ENCODE results near the gene LAYN.

The LAYN gene, protein sequence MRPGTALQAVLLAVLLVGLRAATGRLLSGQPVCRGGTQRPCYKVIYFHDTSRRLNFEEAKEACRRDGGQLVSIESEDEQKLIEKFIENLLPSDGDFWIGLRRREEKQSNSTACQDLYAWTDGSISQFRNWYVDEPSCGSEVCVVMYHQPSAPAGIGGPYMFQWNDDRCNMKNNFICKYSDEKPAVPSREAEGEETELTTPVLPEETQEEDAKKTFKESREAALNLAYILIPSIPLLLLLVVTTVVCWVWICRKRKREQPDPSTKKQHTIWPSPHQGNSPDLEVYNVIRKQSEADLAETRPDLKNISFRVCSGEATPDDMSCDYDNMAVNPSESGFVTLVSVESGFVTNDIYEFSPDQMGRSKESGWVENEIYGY

DNA sequence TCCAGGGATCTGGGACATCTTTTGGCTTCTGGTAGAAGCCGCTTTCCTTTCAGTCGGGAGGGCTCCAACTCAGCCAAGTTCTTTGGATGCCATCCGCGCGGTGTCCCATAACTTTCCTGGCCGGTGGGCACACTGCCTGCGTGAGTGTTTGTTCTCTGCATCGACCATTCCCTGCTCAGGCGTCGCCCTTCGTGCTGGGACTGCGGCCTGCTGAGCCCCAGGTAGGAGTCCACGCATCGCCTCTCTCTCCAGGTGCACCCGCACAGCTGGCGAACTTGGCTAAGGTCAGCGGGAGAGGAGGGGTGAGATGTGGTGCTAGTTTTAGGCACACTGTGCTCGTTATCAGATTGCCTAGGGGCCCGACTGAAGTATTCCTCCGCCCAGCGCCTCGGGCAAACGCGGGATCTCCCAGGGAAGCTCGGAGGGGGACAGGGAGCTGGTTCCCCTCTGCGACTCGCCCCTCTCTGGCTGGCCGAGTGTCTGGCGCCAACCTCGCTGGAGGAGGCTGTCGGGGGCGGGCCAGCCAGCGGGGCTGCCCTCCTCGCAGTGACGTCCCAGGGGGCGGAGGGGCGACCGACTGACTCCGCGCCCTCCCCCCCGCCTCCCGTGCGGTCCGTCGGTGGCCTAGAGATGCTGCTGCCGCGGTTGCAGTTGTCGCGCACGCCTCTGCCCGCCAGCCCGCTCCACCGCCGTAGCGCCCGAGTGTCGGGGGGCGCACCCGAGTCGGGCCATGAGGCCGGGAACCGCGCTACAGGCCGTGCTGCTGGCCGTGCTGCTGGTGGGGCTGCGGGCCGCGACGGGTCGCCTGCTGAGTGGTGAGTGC lies at the start of gene LAYN:
Gene LAYN (plus strand): TSS at position 607 of the 823 bp plus-strand sequence. CDS start 124 bp downstream, at position 731.
- peak; percentile 54 for DNase-seq

- DNase-seq = no peak
Measured at GRCh38 chr11:111494040-111494439, 46.5 kb upstream of the LAYN start.

- no peak for DNase-seq
Measured at GRCh38 chr11:111499483-111499882, 41.0 kb upstream of the LAYN start.

- no peak for DNase-seq
Measured at GRCh38 chr11:111500481-111500880, 40.0 kb upstream of the LAYN start.

DNA sequence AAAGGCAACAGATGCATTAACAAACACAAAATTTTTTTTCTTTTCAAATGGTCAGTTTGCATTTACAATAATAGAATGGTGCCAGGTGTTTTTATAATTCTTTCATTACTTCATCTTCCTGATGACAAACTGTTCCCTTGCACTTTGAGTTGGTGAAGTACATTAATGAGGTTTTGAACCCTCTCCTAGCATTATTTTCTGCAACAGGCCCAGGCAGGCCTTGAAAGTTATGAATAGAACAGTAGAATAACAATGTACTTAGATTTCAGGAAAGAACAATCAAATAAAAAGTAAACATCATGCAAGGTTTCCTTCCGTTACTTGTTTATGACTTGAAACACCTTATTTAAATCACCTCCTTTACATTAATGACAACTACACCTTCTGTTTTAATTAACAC lies 37.9 kb upstream of the LAYN start:
- no peak for DNase-seq

GRCh38 chr11:111510311-111510710 lies 30.2 kb upstream of the LAYN start:
- DNase-seq = no peak

DNA sequence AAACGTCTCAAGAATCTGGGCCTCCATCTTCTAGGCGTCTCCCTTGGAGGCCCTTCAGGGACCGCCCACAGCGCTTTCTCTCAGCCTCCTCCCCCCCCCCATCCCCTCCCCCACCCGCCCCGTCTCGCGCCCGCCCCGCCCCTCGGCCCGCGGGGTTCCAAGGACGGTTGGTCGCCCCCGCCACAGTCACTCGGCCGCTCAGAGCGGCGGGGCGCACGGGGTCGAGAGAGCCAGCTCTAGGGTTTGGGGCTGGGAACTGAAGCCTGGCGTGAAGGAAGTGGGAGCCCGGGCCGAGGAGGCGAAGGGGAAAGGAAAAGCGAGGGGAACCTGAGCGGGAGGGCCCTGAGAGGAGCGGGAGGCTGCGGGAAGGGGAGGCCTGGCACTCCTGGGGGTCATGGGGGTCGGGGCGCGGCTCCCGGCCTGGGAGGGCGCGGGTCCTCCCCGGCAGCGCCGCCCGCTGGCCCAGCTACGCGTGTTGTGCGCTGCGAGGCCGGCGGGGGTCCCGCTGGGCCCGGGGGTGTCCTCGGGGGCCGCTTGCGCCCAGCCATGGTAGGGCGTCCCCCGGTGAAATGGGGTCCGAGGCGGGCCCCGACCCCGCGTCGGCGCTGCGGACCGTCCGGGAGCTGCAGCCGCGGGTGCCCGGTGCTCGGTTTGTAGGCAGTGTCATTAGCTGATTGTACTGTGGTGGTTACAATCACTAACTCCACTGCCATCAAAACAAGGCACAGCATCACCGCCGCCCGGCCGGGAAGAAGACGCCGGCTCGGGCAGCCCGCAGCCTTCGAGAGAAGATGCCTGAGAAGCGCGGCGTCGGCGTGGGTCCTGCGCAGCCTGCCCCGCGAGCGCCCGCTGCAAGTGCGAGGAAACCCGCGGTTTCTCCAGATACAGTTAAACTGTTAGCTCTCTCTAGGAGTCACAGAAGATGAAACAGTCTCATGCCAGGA lies 28.0 kb upstream of the LAYN start, which contains the start of gene BTG4:
Gene BTG4 (minus strand): TSS at position 91 of the 944 bp plus-strand sequence. CDS start 13,610 bp downstream, outside the sequence.
- peak; percentile 25 for DNase-seq

GRCh38 chr11:111513240-111513605 lies 27.3 kb upstream of the LAYN start:
- DNase-seq = no peak

DNA sequence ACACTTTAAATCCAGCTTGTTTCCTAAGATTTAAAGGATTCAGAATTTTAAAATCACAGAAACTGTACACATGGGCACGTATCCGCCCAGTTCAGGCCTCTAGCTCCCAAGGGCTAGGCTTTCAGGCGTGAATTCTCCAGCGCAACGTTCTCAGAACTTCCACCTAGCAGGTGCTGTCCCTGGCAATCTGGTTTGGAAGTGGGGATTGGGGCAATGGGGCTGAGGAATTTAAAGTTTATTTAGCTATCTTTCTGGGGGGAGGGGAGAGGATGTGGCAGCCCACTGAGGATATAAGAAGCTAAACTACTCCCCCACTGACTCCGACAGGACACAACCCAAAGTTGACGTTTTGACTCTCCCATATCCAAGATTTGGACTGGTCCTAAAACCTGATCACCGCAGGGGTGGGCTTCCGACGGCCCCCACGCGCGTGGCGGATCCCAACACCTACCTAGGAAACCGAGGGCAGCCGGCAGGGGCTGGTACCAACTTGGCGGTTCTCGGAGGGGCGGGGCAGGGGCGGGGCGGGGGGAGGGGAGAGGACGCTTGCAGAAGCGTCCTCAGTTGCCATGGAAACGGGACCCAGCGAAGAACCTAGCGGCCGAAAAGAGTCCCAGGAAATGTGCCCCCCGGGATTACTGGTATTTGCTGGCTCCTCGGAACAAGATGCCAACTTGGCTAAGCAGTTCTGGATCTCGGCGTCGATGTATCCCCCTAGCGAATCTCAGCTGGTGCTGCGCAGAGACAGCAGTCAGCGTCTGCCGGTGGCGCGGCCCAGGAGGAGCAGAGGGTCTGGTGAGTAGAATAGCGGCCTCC lies 26.1 kb upstream of the LAYN start, which contains the start of gene HOATZ:
Gene HOATZ (plus strand): TSS at position 563 of the 816 bp plus-strand sequence. CDS start 7 bp downstream, at position 570.
- peak; percentile 38 for DNase-seq

- DNase-seq = no peak
Measured at GRCh38 chr11:111515591-111515990, 24.9 kb upstream of the LAYN start.

DNA sequence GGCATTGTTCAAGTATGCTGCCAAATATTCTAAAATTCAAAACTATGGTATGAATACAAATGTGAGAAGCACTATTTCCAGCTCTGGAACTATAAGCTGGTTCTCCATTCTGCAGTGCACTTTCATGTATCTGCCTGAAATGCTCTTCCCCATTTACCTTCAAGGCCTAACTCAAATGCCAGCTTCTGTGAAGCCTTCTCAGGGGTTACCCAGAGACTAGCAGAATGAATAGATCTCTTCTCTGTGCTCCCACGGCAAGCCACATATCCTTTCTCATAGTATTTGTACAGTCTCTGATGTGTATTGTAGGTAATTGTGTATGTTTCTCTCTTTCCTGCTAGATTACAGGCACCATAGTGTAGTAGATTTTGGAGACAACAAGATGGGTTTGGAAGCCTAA lies 21.9 kb upstream of the LAYN start:
- no peak for DNase-seq

- DNase-seq = no peak
Measured at GRCh38 chr11:111520560-111520959, 20.0 kb upstream of the LAYN start.

- DNase-seq = no peak
Measured at GRCh38 chr11:111521135-111521534, 19.4 kb upstream of the LAYN start.

GRCh38 chr11:111522426-111522825 lies 18.1 kb upstream of the LAYN start:
- DNase-seq = no peak

DNA sequence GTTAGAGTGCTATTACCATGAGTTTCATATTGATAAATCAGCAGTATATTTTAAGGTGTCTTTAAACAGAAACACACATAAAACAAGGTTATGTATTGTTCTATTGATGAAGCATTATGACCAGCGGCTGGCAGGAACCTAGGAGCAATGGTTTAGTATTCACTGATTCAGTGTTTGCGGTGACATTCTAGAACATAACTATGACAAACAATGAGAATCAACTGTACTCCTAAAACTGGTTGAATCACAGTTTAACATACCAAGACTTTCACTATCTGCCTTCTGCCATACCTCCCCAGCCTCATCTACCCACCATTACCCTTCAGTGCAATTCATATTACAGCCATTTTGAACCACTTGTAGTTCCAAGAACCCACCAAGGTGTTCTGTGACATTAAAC lies 17.2 kb upstream of the LAYN start:
- DNase-seq = no peak

- no peak for DNase-seq
Measured at GRCh38 chr11:111524056-111524455, 16.5 kb upstream of the LAYN start.

- no peak for DNase-seq
Measured at GRCh38 chr11:111525456-111525855, 15.1 kb upstream of the LAYN start.

DNA sequence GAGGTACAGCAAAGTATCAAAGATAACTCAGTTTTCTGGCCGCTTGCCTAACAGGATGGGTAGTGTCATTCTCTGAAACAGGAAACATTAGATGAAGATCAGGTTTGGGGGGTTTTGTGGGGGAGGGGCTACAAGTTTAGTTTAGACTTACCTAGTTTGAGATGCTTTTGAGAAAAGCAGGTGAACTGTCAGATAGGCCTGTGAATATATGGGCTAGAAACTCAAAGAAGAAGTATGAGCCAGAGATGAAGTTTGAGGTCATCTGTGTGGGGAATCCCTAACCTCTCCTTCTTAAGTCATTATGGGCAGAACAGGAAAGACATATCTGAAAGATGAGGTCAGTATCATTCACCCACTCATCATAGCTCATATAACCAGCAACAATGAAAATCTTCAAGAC lies 14.0 kb upstream of the LAYN start:
- no peak for DNase-seq

- DNase-seq = no peak
Measured at GRCh38 chr11:111527279-111527678, 13.2 kb upstream of the LAYN start.

DNA sequence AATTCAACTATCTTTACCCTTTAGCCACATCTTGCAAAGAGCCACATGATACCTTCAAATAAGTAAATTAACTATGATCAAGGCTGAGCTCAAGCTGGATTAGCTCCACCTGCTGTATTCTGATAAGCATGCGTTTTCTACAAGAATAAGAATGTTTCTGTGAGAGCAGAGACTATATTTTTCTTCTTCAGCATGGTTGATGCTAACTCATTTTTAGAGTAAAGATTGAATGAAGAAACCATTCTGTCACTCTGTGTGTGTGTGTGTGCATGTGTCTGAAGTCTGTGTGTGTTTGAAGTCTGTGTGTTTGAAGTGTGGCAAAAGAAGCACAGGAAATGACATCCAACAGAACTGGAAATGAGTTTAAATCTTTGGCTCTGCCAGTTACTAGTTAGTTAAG lies 12.0 kb upstream of the LAYN start:
- peak; percentile 23 for DNase-seq

- no peak for DNase-seq
Measured at GRCh38 chr11:111530091-111530490, 10.4 kb upstream of the LAYN start.

DNA sequence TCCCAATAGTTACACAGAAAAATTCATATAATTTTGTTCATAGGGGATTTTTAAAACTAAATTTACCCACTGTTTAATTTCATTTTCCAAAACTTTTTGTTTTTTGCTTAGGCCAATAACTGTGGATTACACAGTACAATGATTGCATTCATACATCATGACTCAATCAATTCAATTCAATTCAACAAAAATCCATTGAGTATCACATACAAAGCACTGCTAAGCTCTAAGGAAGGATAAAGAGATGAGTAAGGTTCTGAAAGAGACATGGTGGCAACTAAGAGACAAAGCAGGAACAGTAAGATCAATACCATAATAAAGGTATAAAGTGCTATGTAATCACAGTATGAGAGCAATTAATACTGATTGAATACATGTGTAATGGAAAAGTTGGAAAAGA lies 9.4 kb upstream of the LAYN start:
- no peak for DNase-seq

All from CD4-positive, alpha-beta T cell treated with Interleukin-17A for 4 hours (primary cell).